H54 (cell line): ENCODE measurements around the gene AKIRIN1.
A peak's percentile ranks its signal among the peaks of the same experiment; 100 is the strongest.
"Not testable (repeated sequence)": the region's sequence is repeated elsewhere in the genome, so short reads cannot be mapped to it uniquely, and the experiment has no call there.

Source experiments
- DNase-seq: peaks from one replicate; pipeline ENCODE4 v3.0.0; 2011; ENCODE audit warnings: low spot score, mixed read lengths; ENCODE audit not compliant: insufficient read length
- FAIRE-seq: peaks from 3 replicates; lab custom pipeline; 2011; peaks lifted over from hg19 to GRCh38; lab: Jason Lieb, UNC
- POLR2A ChIP-seq: IDR thresholded peaks from 2 replicates; pipeline ENCODE4 v1.6.1; 2011; ENCODE audit warnings: low read depth, mild to moderate bottlenecking, low read length

AKIRIN1 gene

GRCh38 chr1:38990738-38991637, at the start of gene AKIRIN1:
TSS of gene AKIRIN1 (plus strand) at chr1:38991276. CDS start at chr1:38991381, 105 bp downstream.
- FAIRE-seq = peak; percentile 11
- TF ChIP-seq POLR2A = peak; percentile 99
- peak; percentile 96 for DNase-seq

GRCh38 chr1:38941527-38942019, 49.5 kb upstream of the AKIRIN1 start, which contains the start of gene RHBDL2:
TSS of gene RHBDL2 (minus strand) at chr1:38941830. CDS start at chr1:38919212, 22,618 bp downstream.
- peak; percentile 76 for FAIRE-seq

GRCh38 chr1:38942664-38943428, 48.2 kb upstream of the AKIRIN1 start:
- DNase-seq = no peak
- no peak for FAIRE-seq
- no peak for TF ChIP-seq POLR2A

More at GRCh38 chr1:38941527-38942019, 49.5 kb upstream of the AKIRIN1 start, which contains the start of gene RHBDL2:
- peak; percentile 95 for DNase-seq
- 0 out of 2 replicates have a peak, but pooled peaks have one; percentile 17 for TF ChIP-seq POLR2A

GRCh38 chr1:38944547-38944946, 46.5 kb upstream of the AKIRIN1 start:
- no peak for TF ChIP-seq POLR2A
- no peak for DNase-seq

GRCh38 chr1:38950553-38950952, 40.5 kb upstream of the AKIRIN1 start:
- no peak for DNase-seq
- no peak for TF ChIP-seq POLR2A
- FAIRE-seq = no peak

More at GRCh38 chr1:38944547-38944946, 46.5 kb upstream of the AKIRIN1 start:
- FAIRE-seq = no peak

GRCh38 chr1:38953433-38953860, 37.6 kb upstream of the AKIRIN1 start:
- DNase-seq (no peak), FAIRE-seq (peak; percentile 11)
- no peak for TF ChIP-seq POLR2A

- DNase-seq (no peak), FAIRE-seq (no peak)
- TF ChIP-seq POLR2A = no peak
These were observed 32.1 kb upstream of the AKIRIN1 start for GRCh38 chr1:38958967-38959366.

- peak; percentile 32 for DNase-seq
- peak; percentile 86 for FAIRE-seq
- no peak for TF ChIP-seq POLR2A
These were observed 29.0 kb upstream of the AKIRIN1 start for GRCh38 chr1:38962113-38962512.

GRCh38 chr1:38962560-38962959, 28.5 kb upstream of the AKIRIN1 start:
- FAIRE-seq = no peak
- TF ChIP-seq POLR2A = no peak
- DNase-seq = no peak

- FAIRE-seq (no peak), DNase-seq (no peak)
- no peak for TF ChIP-seq POLR2A
These were observed 26.9 kb upstream of the AKIRIN1 start for GRCh38 chr1:38964140-38964548.

GRCh38 chr1:38973145-38973544, 17.9 kb upstream of the AKIRIN1 start:
- DNase-seq, FAIRE-seq: not testable (repeated sequence)

GRCh38 chr1:38973659-38974437, 17.2 kb upstream of the AKIRIN1 start:
- FAIRE-seq (no peak), DNase-seq (no peak)
- no peak for TF ChIP-seq POLR2A

GRCh38 chr1:38977399-38978244, 13.5 kb upstream of the AKIRIN1 start:
- not testable (repeated sequence) for DNase-seq, FAIRE-seq

GRCh38 chr1:38978245-38978542, 12.9 kb upstream of the AKIRIN1 start:
- not testable (repeated sequence) for DNase-seq, FAIRE-seq

- DNase-seq, FAIRE-seq: not testable (repeated sequence)
These were observed 11.7 kb upstream of the AKIRIN1 start for GRCh38 chr1:38979380-38979779.
